ENCODE measurements around the gene BEGAIN.
A peak's percentile ranks its signal among the peaks of the same experiment; 100 is the strongest.

The BEGAIN gene

GRCh38 chr14:100588671-100589070 is 1.5 kb upstream of the BEGAIN start:
- Histone ChIP-seq H4K20me1 (ENCODE audit: insufficient read depth, low read length) (no peaks in the 10 kb centered on the region), H3K9me3 (ENCODE audit: insufficient read depth, low read length, severe bottlenecking) (no peaks in the 10 kb centered on the region), H3K79me2 (ENCODE audit: insufficient read depth, low read length) (no peaks in the 10 kb centered on the region), H3K4me1 (ENCODE audit: insufficient read depth, low read length) (peaks cover 34% of the 10 kb centered on the region), H3K4me2 (ENCODE audit: insufficient read depth, low read length) (no peak overlapping the region), H3K27ac (ENCODE audit: low read length) (peak overlapping the region; percentile 68), H3K9ac (ENCODE audit: low read depth, low read length) (peak overlapping the region; percentile 21; the same call in 1 of the 2 replicates), H3K4me3 (ENCODE audit: low read depth in 1 of 2, low read length in 2 of 2) (no peak overlapping the region), H3K27me3 (ENCODE audit: insufficient read depth, low read length, poor library complexity) (no peaks in the 10 kb centered on the region), H3K36me3 (ENCODE audit: insufficient read depth, low read length) (no peaks in the 10 kb centered on the region), H2AFZ (ENCODE audit: low read depth, low read length) (no peak overlapping the region)
- no peak for TF ChIP-seq CTCF (IDR thresholded peaks at IDR 0.05; ENCODE audit: borderline replicate concordance, extremely low read depth, low read length, poor library complexity, severe bottlenecking)
- ATAC-seq (ENCODE audit: insufficient read depth, low read depth) (no peak), DNase-seq (no peak)

GRCh38 chr14:100587763-100588411 is 670 bp upstream of the BEGAIN start:
- Histone ChIP-seq H2AFZ (ENCODE audit: low read depth, low read length) (no peak overlapping the region; the same call in 1 of the 2 replicates), H4K20me1 (ENCODE audit: insufficient read depth, low read length) (no peaks in the 10 kb centered on the region), H3K79me2 (ENCODE audit: insufficient read depth, low read length) (no peaks in the 10 kb centered on the region), H3K27me3 (ENCODE audit: insufficient read depth, low read length, poor library complexity) (no peaks in the 10 kb centered on the region), H3K36me3 (ENCODE audit: insufficient read depth, low read length) (no peaks in the 10 kb centered on the region), H3K4me1 (ENCODE audit: insufficient read depth, low read length) (peaks cover 34% of the 10 kb centered on the region), H3K9me3 (ENCODE audit: insufficient read depth, low read length, severe bottlenecking) (no peaks in the 10 kb centered on the region), H3K4me2 (ENCODE audit: insufficient read depth, low read length) (peak overlapping the region; percentile 43), H3K9ac (ENCODE audit: low read depth, low read length) (peak overlapping the region; percentile 37), H3K27ac (ENCODE audit: low read length) (peak overlapping the region; percentile 68), H3K4me3 (ENCODE audit: low read depth in 1 of 2, low read length in 2 of 2) (peak overlapping the region in 1 of 2 experiments; percentile 29; a peak in 2 of 4 replicates)
- peak; percentile 55 for DNase-seq
- TF ChIP-seq EZH2 (IDR thresholded peaks at IDR 0.05; ENCODE audit: borderline replicate concordance, low read depth, low read length, severe bottlenecking): no peak
- TF ChIP-seq CTCF (IDR thresholded peaks at IDR 0.05; ENCODE audit: borderline replicate concordance, extremely low read depth, low read length, poor library complexity, severe bottlenecking): no peak
- ATAC-seq (ENCODE audit: insufficient read depth, low read depth): peak; percentile 68

- Histone ChIP-seq H3K4me2 (ENCODE audit: insufficient read depth, low read length) (peak overlapping the region; percentile 46), H3K79me2 (ENCODE audit: insufficient read depth, low read length) (no peaks in the 10 kb centered on the region), H3K9ac (ENCODE audit: low read depth, low read length) (peak overlapping the region; percentile 40), H3K4me3 (ENCODE audit: low read depth in 1 of 2, low read length in 2 of 2) (peak overlapping the region in 1 of 2 experiments; percentile 44; a peak in 2 of 4 replicates), H2AFZ (ENCODE audit: low read depth, low read length) (no peak overlapping the region), H3K27ac (ENCODE audit: low read length) (no peak overlapping the region), H3K27me3 (ENCODE audit: insufficient read depth, low read length, poor library complexity) (no peaks in the 10 kb centered on the region), H4K20me1 (ENCODE audit: insufficient read depth, low read length) (no peaks in the 10 kb centered on the region), H3K4me1 (ENCODE audit: insufficient read depth, low read length) (peaks cover 34% of the 10 kb centered on the region), H3K36me3 (ENCODE audit: insufficient read depth, low read length) (no peaks in the 10 kb centered on the region), H3K9me3 (ENCODE audit: insufficient read depth, low read length, severe bottlenecking) (no peaks in the 10 kb centered on the region)
- no peak for DNase-seq
- ATAC-seq (ENCODE audit: insufficient read depth, low read depth): 0 out of 3 replicates have a peak, but pooled peaks have one; percentile 2
- TF ChIP-seq CTCF (IDR thresholded peaks at IDR 0.05; ENCODE audit: borderline replicate concordance, extremely low read depth, low read length, poor library complexity, severe bottlenecking) (no peak), EZH2 (IDR thresholded peaks at IDR 0.05; ENCODE audit: borderline replicate concordance, low read depth, low read length, severe bottlenecking) (no peak)
Observed at GRCh38 chr14:100586403-100587085, 673 bp downstream of the BEGAIN start.

Measured in DND-41 (cell line).